ENCODE measurements around the gene SLC22A24.
"Not testable (repeated sequence)": the region's sequence is repeated elsewhere in the genome, so short reads cannot be mapped to it uniquely, and the experiment has no call there.

SLC22A24 gene

GRCh38 chr11:63144121-63144520 lies at the start of gene SLC22A24:
Gene SLC22A24, minus strand, starts transcription at chr11:63144221. Its CDS starts 442 bp downstream, at chr11:63143779.
- DNase-seq = no peak

DNA sequence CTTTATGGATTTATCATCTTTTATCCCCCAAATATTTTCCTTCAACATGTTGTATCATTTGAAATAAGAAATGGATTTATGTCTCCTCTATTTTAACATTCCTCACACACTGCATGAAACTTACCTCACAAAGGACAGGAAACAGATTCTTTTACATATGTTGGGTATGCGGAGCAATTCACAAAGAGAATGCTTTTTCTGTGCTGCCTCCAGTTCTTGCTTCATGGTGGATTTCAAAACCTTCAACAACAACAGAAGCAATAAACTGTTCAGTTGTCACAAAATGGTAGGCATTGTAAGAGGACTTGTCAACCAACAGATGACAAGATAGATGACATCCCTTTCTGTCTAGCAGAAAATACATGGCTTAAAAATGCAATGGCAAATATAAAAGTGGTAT lies 36.5 kb upstream of the SLC22A24 start:
- DNase-seq = no peak

- DNase-seq = no peak
Measured at GRCh38 chr11:63179432-63180041, 35.5 kb upstream of the SLC22A24 start.

- DNase-seq = no peak
Measured at GRCh38 chr11:63177872-63178271, 33.9 kb upstream of the SLC22A24 start.

DNA sequence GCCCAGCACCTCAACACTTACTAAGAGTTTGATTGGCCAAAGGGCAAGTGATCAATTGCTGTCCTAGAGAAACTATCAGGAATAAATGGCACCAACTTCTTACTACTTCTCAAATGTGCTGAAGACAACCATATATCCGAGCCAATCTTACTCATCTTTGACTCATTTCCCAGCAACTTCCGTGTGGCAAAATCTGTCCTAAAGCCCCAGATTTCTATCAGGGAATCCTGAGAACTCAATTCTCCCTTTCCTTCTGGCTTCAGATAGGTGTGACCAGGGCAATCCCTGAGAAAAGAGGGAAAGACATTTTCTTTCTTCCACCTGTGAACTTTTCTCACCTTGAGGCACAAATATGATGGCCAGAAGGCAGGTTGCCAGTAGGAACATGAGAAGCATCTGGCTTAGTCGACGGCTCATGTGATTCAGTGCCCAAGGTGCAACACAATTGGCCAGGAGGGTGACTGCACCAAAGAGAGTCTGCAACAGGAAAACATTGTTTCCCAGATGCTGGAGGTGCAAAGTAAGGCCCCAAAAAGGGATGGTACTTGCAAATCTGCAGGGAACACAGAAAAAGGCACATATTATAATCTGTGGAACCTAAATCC lies 21.8 kb upstream of the SLC22A24 start:
- no peak for DNase-seq

GRCh38 chr11:63155794-63156193 lies 11.8 kb upstream of the SLC22A24 start:
- DNase-seq = no peak

GRCh38 chr11:63146581-63146980 lies 2.6 kb upstream of the SLC22A24 start:
- no peak for DNase-seq

GRCh38 chr11:63142459-63142858 lies 1.6 kb downstream of the SLC22A24 start:
- DNase-seq = no peak

- DNase-seq = no peak
Measured at GRCh38 chr11:63132985-63133775, 10.8 kb downstream of the SLC22A24 start.

DNA sequence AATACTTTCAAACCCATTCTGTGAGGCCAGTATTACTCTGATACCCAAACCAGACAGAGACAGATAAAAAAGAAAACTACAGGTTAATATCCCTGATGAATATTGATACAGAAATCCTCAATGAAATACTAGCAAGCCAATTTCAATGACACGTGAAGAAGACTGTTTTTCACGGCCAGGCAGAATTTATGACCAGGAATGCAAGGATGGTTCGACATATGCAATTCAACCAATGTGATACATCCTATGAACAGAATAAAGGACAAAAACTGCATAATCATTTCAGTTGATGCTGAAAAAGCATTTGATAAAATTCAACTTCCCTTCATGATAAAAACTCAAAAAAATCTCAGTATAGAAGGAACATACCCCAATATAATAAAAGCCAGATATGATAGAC lies 44.5 kb downstream of the SLC22A24 start:
- DNase-seq = no peak

DNA sequence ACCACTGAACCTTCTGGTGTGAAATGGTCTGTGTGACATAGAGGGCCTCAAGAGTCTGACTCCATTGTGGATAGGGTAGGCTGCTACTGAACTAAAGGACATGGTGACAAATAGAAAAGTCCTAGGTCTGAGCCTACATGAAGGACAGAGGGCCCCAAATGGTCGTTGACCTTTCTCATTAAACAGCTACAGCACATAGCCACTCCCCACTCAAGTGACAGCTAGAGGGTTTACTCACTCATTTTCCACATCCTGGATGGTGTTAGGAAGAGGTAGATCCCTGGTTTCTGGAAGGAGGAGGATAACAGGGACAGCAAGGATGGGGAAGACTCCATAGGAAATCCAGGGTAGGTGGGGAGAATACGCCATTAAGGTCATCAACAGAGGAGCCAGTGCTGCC lies 63.3 kb downstream of the SLC22A24 start:
- DNase-seq = no peak

- not testable (repeated sequence) for DNase-seq
Measured at GRCh38 chr11:63046203-63046602, 97.8 kb downstream of the SLC22A24 start.

- DNase-seq = no peak
Measured at GRCh38 chr11:63042596-63042995, 101.4 kb downstream of the SLC22A24 start.

- DNase-seq = no peak
Measured at GRCh38 chr11:63032457-63032856, 111.6 kb downstream of the SLC22A24 start.
